IMR-90 (cell line): Measurements from ENCODE around the gene ACTA1.
"Not testable (repeated sequence)": the region's sequence is repeated elsewhere in the genome, so short reads cannot be mapped to it uniquely, and the experiment has no call there.

Experiments used
- CHD1 ChIP-seq: IDR thresholded peaks from 2 replicates; pipeline ENCODE4 v1.6.1; 2012; ENCODE audit warnings: low read depth, low read length, improper control_type of control experiment
- CTCF ChIP-seq: conservative IDR thresholded peaks from 2 replicates; pipeline ENCODE4 v1.5.1; 2012; ENCODE audit warnings: mild to moderate bottlenecking, low read depth, low read length, improper control_type of control experiment
- FOS ChIP-seq: fragments of 150-350 bp; IDR thresholded peaks from 2 replicates; pipeline ENCODE4 v1.6.1; 2016; ENCODE audit warnings: low read depth, low read length
- MAFK ChIP-seq: IDR thresholded peaks from 2 replicates; pipeline ENCODE4 v1.6.1; 2012; ENCODE audit warnings: low read depth, low read length, improper control_type of control experiment
- NFE2L2 ChIP-seq: fragments of 150-350 bp; IDR thresholded peaks from 2 replicates; pipeline ENCODE4 v1.6.1; 2016; ENCODE audit warnings: low read depth, mild to moderate bottlenecking, low read length
- POLR2A ChIP-seq: IDR thresholded peaks from 2 replicates; pipeline ENCODE4 v1.6.1; 2012; ENCODE audit warnings: mild to moderate bottlenecking, low read depth, low read length
- RAD21 ChIP-seq: IDR thresholded peaks from 2 replicates; pipeline ENCODE4 v1.6.1; 2012; ENCODE audit warnings: low read length, improper control_type of control experiment
- SMC3 ChIP-seq: fragments of 150-350 bp; IDR thresholded peaks from 2 replicates; pipeline ENCODE4 v1.6.1; 2016; ENCODE audit warnings: low read depth, mild to moderate bottlenecking, antibody characterized with exemption, low read length, moderate library complexity
- USF2 ChIP-seq: fragments of 150-350 bp; IDR thresholded peaks from 2 replicates; pipeline ENCODE4 v1.6.1; 2017; ENCODE audit warnings: mild to moderate bottlenecking, antibody characterized with exemption, low read length, low read depth

GRCh38 chr1:229418586-229418985 lies 15.3 kb downstream of the ACTA1 start:
- TF ChIP-seq CTCF, SMC3, RAD21, NFE2L2, POLR2A, USF2, MAFK, FOS, CHD1: not testable (repeated sequence)
